Astrocyte (in vitro differentiated cells and primary cell): ENCODE data around the gene PRIMA1. TPM values are rescaled to one million over a fixed set of nuclear protein-coding genes. Genes with fewer than 3 reads are reported as not detected.

Experiments used
- DNase-seq: peaks from one replicate; pipeline ENCODE4 v3.0.0-alpha.2; 2010; ENCODE audit warnings: low read depth
- FAIRE-seq: peaks from 2 replicates; lab custom pipeline; 2011; peaks lifted over from hg19 to GRCh38; lab: Jason Lieb, UNC
- H2AFZ ChIP-seq: 2 replicates; pipeline ENCODE4 v1.6.0; 2012; ENCODE audit warnings: low read depth, low read length, inconsistent platforms
- H3K27ac ChIP-seq: 2 replicates; pipeline ENCODE4 v1.5.1; 2011; ENCODE audit warnings: low read depth, low read length, inconsistent platforms
- H3K27me3 ChIP-seq: 2 replicates; pipeline ENCODE4 v1.6.0; 2011; ENCODE audit warnings: low read length, inconsistent platforms; ENCODE audit not compliant: insufficient read depth
- H3K36me3 ChIP-seq: 2 replicates; pipeline ENCODE4 v1.5.1; 2011; ENCODE audit warnings: low read length, inconsistent platforms; ENCODE audit not compliant: insufficient read depth
- H3K4me1 ChIP-seq: 2 replicates; pipeline ENCODE4 v1.5.1; 2011; ENCODE audit warnings: low read length, inconsistent platforms; ENCODE audit not compliant: insufficient read depth
- H3K4me2 ChIP-seq: 2 replicates; pipeline ENCODE4 v1.6.0; 2012; ENCODE audit warnings: low read length, inconsistent platforms
- H3K4me3 ChIP-seq: 2 replicates; pipeline ENCODE4 v1.5.1; 2011; ENCODE audit warnings: low read depth, mild to moderate bottlenecking, low read length, inconsistent platforms; ENCODE audit not compliant: insufficient read depth
- H3K79me2 ChIP-seq: 2 replicates; pipeline ENCODE4 v1.6.0; 2012; ENCODE audit warnings: mild to moderate bottlenecking, low read length, inconsistent platforms; ENCODE audit not compliant: insufficient read depth
- H3K9ac ChIP-seq: 2 replicates; pipeline ENCODE4 v1.6.0; 2012; ENCODE audit warnings: mild to moderate bottlenecking, low read length, inconsistent platforms
- H3K9me3 ChIP-seq: 2 replicates; pipeline ENCODE4 v1.5.1; 2012; ENCODE audit warnings: low read depth, mild to moderate bottlenecking, low read length, inconsistent platforms; ENCODE audit not compliant: insufficient read depth
- H4K20me1 ChIP-seq: 2 replicates; pipeline ENCODE4 v1.6.0; 2012; ENCODE audit warnings: low read length, inconsistent platforms; ENCODE audit not compliant: insufficient read depth
- H3K27ac Mint-ChIP-seq: one replicate; pipeline ENCODE4 v1.8.0; 2021; ENCODE audit warnings: mild to moderate bottlenecking, mixed read lengths; ENCODE audit not compliant: unreplicated experiment
- H3K27me3 Mint-ChIP-seq: one replicate; pipeline ENCODE4 v1.8.0; 2021; ENCODE audit warnings: low read depth, mixed read lengths; ENCODE audit not compliant: unreplicated experiment
- H3K36me3 Mint-ChIP-seq: one replicate; pipeline ENCODE4 v1.8.0; 2021; ENCODE audit warnings: low read depth, mixed read lengths; ENCODE audit not compliant: unreplicated experiment
- H3K4me1 Mint-ChIP-seq: one replicate; pipeline ENCODE4 v1.8.0; 2021; ENCODE audit warnings: low read depth, mixed read lengths; ENCODE audit not compliant: unreplicated experiment
- H3K4me3 Mint-ChIP-seq: one replicate; pipeline ENCODE4 v1.8.0; 2021; ENCODE audit warnings: mild to moderate bottlenecking, moderate library complexity, mixed read lengths; ENCODE audit not compliant: unreplicated experiment
- H3K9me3 Mint-ChIP-seq: one replicate; pipeline ENCODE4 v1.8.0; 2021; ENCODE audit warnings: mild to moderate bottlenecking, mixed read lengths; ENCODE audit not compliant: unreplicated experiment
- CTCF ChIP-seq: IDR thresholded peaks from 2 replicates; pipeline ENCODE4 v1.5.1; 2011; ENCODE audit warnings: low read depth, mild to moderate bottlenecking, inconsistent platforms, low read length, moderate library complexity; ENCODE audit not compliant: insufficient read depth
- EZH2 ChIP-seq: IDR thresholded peaks from 2 replicates; pipeline ENCODE4 v1.6.1; 2012; ENCODE audit warnings: mild to moderate bottlenecking, low read length, inconsistent platforms; ENCODE audit not compliant: insufficient read depth
- total RNA-seq: library from RNA; stranded (reverse); gene quantifications from 2 replicates; pipeline ENCODE4 v1.2.1, GENCODE V29; 2021

PRIMA1 gene
- total RNA-seq, 1 donor from 2014 or later: not detected

GRCh38 chr14:93821051-93821450 lies 32.8 kb upstream of the PRIMA1 start:
- TF ChIP-seq EZH2: no peak
- TF ChIP-seq CTCF: no peak
- Mint-ChIP-seq H3K27me3 (peaks cover 13% of the 10 kb centered on the region), H3K36me3 (no peaks in the 10 kb centered on the region), H3K27ac (no peak overlapping the region), H3K9me3 (peaks cover 2% of the 10 kb centered on the region), H3K4me3 (no peak overlapping the region), H3K4me1 (no peaks in the 10 kb centered on the region)
- no peaks in the 10 kb centered on the region for H3K79me2 ChIP-seq
- FAIRE-seq (no peak), DNase-seq (no peak)
- H3K4me2 ChIP-seq: no peak overlapping the region
- H3K9ac ChIP-seq: no peak overlapping the region
- H3K27me3 ChIP-seq: no peaks in the 10 kb centered on the region
- no peaks in the 10 kb centered on the region for H3K4me1 ChIP-seq
- H3K9me3 ChIP-seq: peaks cover 3% of the 10 kb centered on the region
- H2AFZ ChIP-seq: no peak overlapping the region
- no peaks in the 10 kb centered on the region for H4K20me1 ChIP-seq
- H3K4me3 ChIP-seq: no peak overlapping the region
- no peaks in the 10 kb centered on the region for H3K36me3 ChIP-seq
- H3K27ac ChIP-seq: no peak overlapping the region

- Mint-ChIP-seq H3K9me3 (peaks cover 4% of the 10 kb centered on the region), H3K27ac (no peak overlapping the region), H3K4me1 (no peaks in the 10 kb centered on the region), H3K36me3 (no peaks in the 10 kb centered on the region), H3K4me3 (no peak overlapping the region), H3K27me3 (peaks cover 7% of the 10 kb centered on the region)
- no peak overlapping the region for H3K4me2 ChIP-seq
- no peak overlapping the region for H3K4me3 ChIP-seq
- no peaks in the 10 kb centered on the region for H3K27me3 ChIP-seq
- no peak overlapping the region for H3K27ac ChIP-seq
- FAIRE-seq (no peak), DNase-seq (no peak)
- H3K4me1 ChIP-seq: no peaks in the 10 kb centered on the region
- no peaks in the 10 kb centered on the region for H3K36me3 ChIP-seq
- no peak overlapping the region for H2AFZ ChIP-seq
- TF ChIP-seq CTCF (no peak), EZH2 (no peak)
- no peaks in the 10 kb centered on the region for H4K20me1 ChIP-seq
- H3K9me3 ChIP-seq: peaks cover 3% of the 10 kb centered on the region
- H3K9ac ChIP-seq: no peak overlapping the region
- H3K79me2 ChIP-seq: no peaks in the 10 kb centered on the region
Measured at GRCh38 chr14:93818857-93819256, 30.6 kb upstream of the PRIMA1 start.

- no peak overlapping the region for H3K27ac Mint-ChIP-seq
- TF ChIP-seq EZH2: no peak
- TF ChIP-seq CTCF: no peak
- Histone ChIP-seq H4K20me1 (no peaks in the 10 kb centered on the region), H3K4me3 (no peak overlapping the region), H3K9me3 (peaks cover 4% of the 10 kb centered on the region), H3K36me3 (no peaks in the 10 kb centered on the region), H3K4me1 (no peaks in the 10 kb centered on the region), H2AFZ (no peak overlapping the region), H3K9ac (no peak overlapping the region), H3K27me3 (no peaks in the 10 kb centered on the region), H3K79me2 (no peaks in the 10 kb centered on the region), H3K4me2 (no peak overlapping the region), H3K27ac (no peak overlapping the region)
- H3K36me3 Mint-ChIP-seq: no peaks in the 10 kb centered on the region
- H3K9me3 Mint-ChIP-seq: peaks cover 23% of the 10 kb centered on the region
- H3K4me1 Mint-ChIP-seq: no peaks in the 10 kb centered on the region
- H3K4me3 Mint-ChIP-seq: no peak overlapping the region
- no peaks in the 10 kb centered on the region for H3K27me3 Mint-ChIP-seq
- DNase-seq (no peak), FAIRE-seq (no peak)
Measured at GRCh38 chr14:93811676-93812075, 23.4 kb upstream of the PRIMA1 start.
